Suprapubic skin (tissue), 4 donors: ENCODE results near the gene AS3MT. TPM values are rescaled to one million over a fixed set of nuclear protein-coding genes. Genes with fewer than 3 reads are reported as not detected.

ENCODE experiments used
- DNase-seq, 2 donors: peaks; one replicate each; pipeline ENCODE4 v3.0.0-alpha.2; 2019; ENCODE audit warnings: low spot score in 2 of 2
- H3K27ac ChIP-seq: fragments of 200-600 bp; sonication (generic); one replicate; pipeline ENCODE4 v1.5.1; 2019
- H3K27me3 ChIP-seq: fragments of 200-600 bp; sonication (generic); one replicate; pipeline ENCODE4 v1.5.1; 2019
- H3K36me3 ChIP-seq: fragments of 200-600 bp; sonication (generic); one replicate; pipeline ENCODE4 v1.5.1; 2019
- H3K4me1 ChIP-seq: fragments of 200-600 bp; sonication (generic); one replicate; pipeline ENCODE4 v1.5.1; 2019
- H3K4me3 ChIP-seq: fragments of 200-600 bp; sonication (generic); one replicate; pipeline ENCODE4 v1.5.1; 2019; ENCODE audit warnings: mild to moderate bottlenecking
- H3K9me3 ChIP-seq: fragments of 200-600 bp; sonication (generic); one replicate; pipeline ENCODE4 v1.5.1; 2019
- CTCF ChIP-seq, 2 donors: fragments of 200-600 bp in 1 of 2; fragments of 450-650 bp in 1 of 2; sonication (generic) in 1 of 2; IDR thresholded peaks; one replicate each; pipeline ENCODE4 v1.5.1; 2016 to 2019; ENCODE audit warnings: antibody characterized with exemption in 2 of 2, mild to moderate bottlenecking in 1 of 2, moderate library complexity in 1 of 2
- EP300 ChIP-seq: sonication (generic); formaldehyde crosslinking; IDR thresholded peaks from one replicate; pipeline ENCODE4 v1.6.1; 2017; ENCODE audit warnings: antibody characterized with exemption
- POLR2A ChIP-seq, 2 donors: fragments of 450-650 bp; IDR thresholded peaks; one replicate each; pipeline ENCODE4 v1.6.1; 2017; ENCODE audit warnings: antibody characterized with exemption in 2 of 2, mild to moderate bottlenecking in 2 of 2, moderate library complexity in 2 of 2
- POLR2AphosphoS5 ChIP-seq, 3 donors: sonication (generic); formaldehyde crosslinking; IDR thresholded peaks; one replicate each; pipeline ENCODE4 v1.6.1; 2017; ENCODE audit warnings: antibody characterized with exemption in 3 of 3
- WGBS: methylation state at CpG from one replicate; pipeline ENCODE4 v1.1.5; 2018; 5-methylcytosine and 5-hydroxymethylcytosine counted together
- total RNA-seq, 4 donors: library from RNA; depleted of rRNA; stranded (reverse); fragments of >200 nt; gene quantifications; one replicate each; pipeline ENCODE4 v1.1.0, GENCODE V29; 2016

AS3MT gene
- total RNA-seq, 4 donors from 2014 or later = 1.4 to 4.7 (median 3.6) TPM

- Histone ChIP-seq H3K36me3 (no peaks in the 10 kb centered on the region), H3K27me3 (no peaks in the 10 kb centered on the region), H3K4me1 (peaks cover 41% of the 10 kb centered on the region), H3K27ac (peak overlapping the region; percentile 91), H3K9me3 (no peaks in the 10 kb centered on the region), H3K4me3 (peak overlapping the region; percentile 99)
- under 1% methylated on average over 34 of the region's 49 CpGs for WGBS
- TF ChIP-seq CTCF (IDR thresholded peaks at IDR 0.05) (no peak), EP300 (no peak), POLR2A (IDR thresholded peaks at IDR 0.05) (no peak), POLR2AphosphoS5 (IDR thresholded peaks at IDR 0.05) (no peak)
- DNase-seq = no peak
Observed at GRCh38 chr10:102918817-102919245, 49.6 kb downstream of the AS3MT start.

GRCh38 chr10:102919246-102919959 lies 50.1 kb downstream of the AS3MT start:
- no peaks in the 10 kb centered on the region for H3K27me3 ChIP-seq
- no peak overlapping the region for H3K27ac ChIP-seq

GRCh38 chr10:102919992-102920739 lies 50.9 kb downstream of the AS3MT start:
- no peak for DNase-seq
- Histone ChIP-seq H3K36me3 (no peaks in the 10 kb centered on the region), H3K4me3 (peak overlapping the region; percentile 99), H3K9me3 (no peaks in the 10 kb centered on the region), H3K27ac (no peak overlapping the region), H3K27me3 (no peaks in the 10 kb centered on the region), H3K4me1 (peaks cover 41% of the 10 kb centered on the region)
- TF ChIP-seq CTCF (IDR thresholded peaks at IDR 0.05) = no peak
- no peak for TF ChIP-seq EP300
- no peak for TF ChIP-seq POLR2A (IDR thresholded peaks at IDR 0.05)
- TF ChIP-seq POLR2AphosphoS5 (IDR thresholded peaks at IDR 0.05) = no peak
- WGBS = 45% methylated on average over 9 of the region's 9 CpGs

More at GRCh38 chr10:102919246-102919959, 50.1 kb downstream of the AS3MT start:
- H3K4me3 ChIP-seq = peak overlapping the region; percentile 99
- H3K36me3 ChIP-seq = no peaks in the 10 kb centered on the region
- no peaks in the 10 kb centered on the region for H3K9me3 ChIP-seq
- TF ChIP-seq POLR2A (IDR thresholded peaks at IDR 0.05) = no peak
- TF ChIP-seq POLR2AphosphoS5 (IDR thresholded peaks at IDR 0.05) = no peak
- DNase-seq = peak in 1 of 2 donors; percentile 62
- WGBS = 38% methylated on average over 22 of the region's 47 CpGs
- H3K4me1 ChIP-seq = peaks cover 41% of the 10 kb centered on the region

GRCh38 chr10:102923601-102924000 lies 54.3 kb downstream of the AS3MT start:
- Histone ChIP-seq H3K36me3 (no peaks in the 10 kb centered on the region), H3K9me3 (no peaks in the 10 kb centered on the region), H3K27me3 (no peaks in the 10 kb centered on the region), H3K4me1 (peaks cover 30% of the 10 kb centered on the region), H3K27ac (no peak overlapping the region), H3K4me3 (no peak overlapping the region)
- TF ChIP-seq CTCF (IDR thresholded peaks at IDR 0.05) = no peak
- TF ChIP-seq POLR2A (IDR thresholded peaks at IDR 0.05) = no peak
- TF ChIP-seq EP300 = no peak
- no peak for TF ChIP-seq POLR2AphosphoS5 (IDR thresholded peaks at IDR 0.05)
- no peak for DNase-seq

GRCh38 chr10:102926842-102927241 lies 57.6 kb downstream of the AS3MT start:
- Histone ChIP-seq H3K36me3 (no peaks in the 10 kb centered on the region), H3K27ac (no peak overlapping the region), H3K9me3 (no peaks in the 10 kb centered on the region), H3K4me3 (no peak overlapping the region), H3K27me3 (no peaks in the 10 kb centered on the region), H3K4me1 (no peaks in the 10 kb centered on the region)
- 94% methylated on average over 6 of the region's 6 CpGs for WGBS
- no peak for DNase-seq
- no peak for TF ChIP-seq EP300
- TF ChIP-seq POLR2A (IDR thresholded peaks at IDR 0.05) = no peak
- TF ChIP-seq POLR2AphosphoS5 (IDR thresholded peaks at IDR 0.05) = no peak
- TF ChIP-seq CTCF (IDR thresholded peaks at IDR 0.05) = no peak
